PC-9 (cell line): ENCODE measurements around the gene CCT5. TPM values are rescaled to one million over a fixed set of nuclear protein-coding genes. Genes with fewer than 3 reads are reported as not detected.

Experiments used
- BruUV-seq: library from RNA; stranded (reverse); fragments of 400-500 nt; replicated peaks from 2 replicates; lab custom pipeline; 2021; lab: Mats Ljungman, UMichigan
- CTCF ChIA-PET: fragments of 300-600 bp; sonication (Branson Sonifier 250); formaldehyde crosslinking; loops from one replicate; lab custom pipeline; 2022; ENCODE audit warnings: antibody characterized with exemption; lab: Charles Lee
- POLR2A ChIA-PET: fragments of 300-600 bp; sonication (Branson Sonifier 250); formaldehyde crosslinking; loops from one replicate; lab custom pipeline; 2022; ENCODE audit warnings: antibody characterized with exemption; ENCODE audit not compliant: unreplicated experiment; lab: Charles Lee
- DNase-seq, 2 experiments: peaks; one replicate each; pipeline versions ENCODE4 v3.0.0 to v3.0.0-alpha.2; 2015 to 2022; ENCODE audit warnings: mixed read lengths in 1 of 2
- H2AFZ ChIP-seq: fragments of 200-600 bp; sonication (generic); 2 replicates; pipeline ENCODE4 v1.8.1; 2017; ENCODE audit warnings: antibody characterized with exemption
- H3F3A ChIP-seq: fragments of 200-600 bp; sonication (generic); 2 replicates; pipeline ENCODE4 v1.8.1; 2017; ENCODE audit warnings: antibody characterized with exemption, mild to moderate bottlenecking, low read depth; ENCODE audit not compliant: insufficient read depth
- H3K27ac ChIP-seq: fragments of 200-600 bp; sonication (generic); 2 replicates; pipeline ENCODE4 v1.6.1; 2016; ENCODE audit warnings: mixed run types
- H3K27me3 ChIP-seq: fragments of 200-600 bp; sonication (generic); 2 replicates; pipeline ENCODE4 v1.6.1; 2016; ENCODE audit warnings: low read depth, mixed run types; ENCODE audit not compliant: insufficient read depth
- H3K36me3 ChIP-seq: fragments of 200-600 bp; sonication (generic); 2 replicates; pipeline ENCODE4 v1.6.1; 2016; ENCODE audit warnings: low read depth, mixed run types
- H3K4me1 ChIP-seq: fragments of 200-600 bp; sonication (generic); replicated peaks from 2 replicates; pipeline ENCODE4 v1.6.1; 2016; ENCODE audit warnings: mixed run types; ENCODE audit not compliant: insufficient read depth
- H3K4me2 ChIP-seq: fragments of 200-600 bp; sonication (generic); 2 replicates; pipeline ENCODE4 v1.6.1; 2017; ENCODE audit warnings: mixed run types
- H3K4me3 ChIP-seq: fragments of 200-600 bp; sonication (generic); 2 replicates; pipeline ENCODE4 v1.6.1; 2016; ENCODE audit warnings: mixed run types
- H3K79me2 ChIP-seq: fragments of 200-600 bp; sonication (generic); 2 replicates; pipeline ENCODE4 v1.6.1; 2017; ENCODE audit warnings: low read depth, mixed run types
- H3K9me2 ChIP-seq: fragments of 200-600 bp; sonication (generic); 2 replicates; pipeline ENCODE4 v1.8.1; 2017; ENCODE audit warnings: mild to moderate bottlenecking; ENCODE audit not compliant: insufficient read depth
- H3K9me3 ChIP-seq: fragments of 200-600 bp; sonication (generic); 2 replicates; pipeline ENCODE4 v1.8.1; 2016; ENCODE audit warnings: low read depth; ENCODE audit not compliant: insufficient read depth
- H4K20me1 ChIP-seq: fragments of 200-600 bp; sonication (generic); 2 replicates; pipeline ENCODE4 v1.8.1; 2017; ENCODE audit not compliant: insufficient read depth
- EZH2 ChIP-seq: fragments of 200-600 bp; sonication (generic); IDR thresholded peaks from 2 replicates; pipeline ENCODE4 v1.8.0; 2017; ENCODE audit warnings: antibody characterized with exemption, low read depth
- intact Hi-C: fragments of 100-400 bp; cut with micrococcal nuclease; formaldehyde crosslinking; loops from one replicate; pipeline ENCODE4 v1.10.0; 2022; ENCODE audit not compliant: unreplicated experiment
- total RNA-seq: library from RNA; stranded (reverse); gene quantifications from 2 replicates; pipeline ENCODE4 v1.2.3, GENCODE V29; 2021
- TF ChIP-seq, protein P1 (sequence below): fragments of 200-600 bp; sonication (generic); conservative IDR thresholded peaks from 2 replicates; pipeline ENCODE4 v1.6.1; 2017; ENCODE audit warnings: mixed run types, antibody characterized with exemption, mild to moderate bottlenecking, moderate library complexity

CCT5 gene
- total RNA-seq, 1 experiment from 2014 or later: 831 TPM

DNA sequence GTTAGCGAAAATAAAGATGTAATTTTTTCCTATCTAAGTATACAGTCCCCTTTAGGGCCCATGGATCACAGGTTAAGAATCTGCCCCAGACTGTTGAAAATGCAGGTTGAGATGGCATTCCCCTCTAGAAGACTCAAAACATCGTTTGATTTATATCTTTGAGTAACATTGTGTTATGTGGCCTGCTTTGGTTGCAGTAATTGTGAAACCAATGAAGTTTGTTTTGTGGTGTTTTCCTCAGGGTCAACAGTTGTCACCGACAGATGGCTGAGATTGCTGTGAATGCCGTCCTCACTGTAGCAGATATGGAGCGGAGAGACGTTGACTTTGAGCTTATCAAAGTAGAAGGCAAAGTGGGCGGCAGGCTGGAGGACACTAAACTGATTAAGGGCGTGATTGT lies 7.8 kb downstream of the CCT5 start:
- Histone ChIP-seq H3K36me3 (peaks cover 93% of the 10 kb centered on the region), H3K79me2 (peaks cover 61% of the 10 kb centered on the region), H3K4me2 (no peak overlapping the region), H3K4me3 (no peak overlapping the region), H3K9me2 (no peaks in the 10 kb centered on the region), H3F3A (peaks cover 64% of the 10 kb centered on the region), H3K9me3 (no peaks in the 10 kb centered on the region), H3K27me3 (no peaks in the 10 kb centered on the region), H4K20me1 (peaks cover 82% of the 10 kb centered on the region), H3K27ac (no peak overlapping the region), H3K4me1 (no peaks in the 10 kb centered on the region), H2AFZ (no peak overlapping the region)
- BruUV-seq: no TSS peak
- intact Hi-C loops: loop anchor here (10.0 kb wide), 1 partner anchor 447 kb away; no protein-coding TSS in a partner anchor
- no peak for DNase-seq
- no peak for TF ChIP-seq EZH2
- TF ChIP-seq, protein P1, sequence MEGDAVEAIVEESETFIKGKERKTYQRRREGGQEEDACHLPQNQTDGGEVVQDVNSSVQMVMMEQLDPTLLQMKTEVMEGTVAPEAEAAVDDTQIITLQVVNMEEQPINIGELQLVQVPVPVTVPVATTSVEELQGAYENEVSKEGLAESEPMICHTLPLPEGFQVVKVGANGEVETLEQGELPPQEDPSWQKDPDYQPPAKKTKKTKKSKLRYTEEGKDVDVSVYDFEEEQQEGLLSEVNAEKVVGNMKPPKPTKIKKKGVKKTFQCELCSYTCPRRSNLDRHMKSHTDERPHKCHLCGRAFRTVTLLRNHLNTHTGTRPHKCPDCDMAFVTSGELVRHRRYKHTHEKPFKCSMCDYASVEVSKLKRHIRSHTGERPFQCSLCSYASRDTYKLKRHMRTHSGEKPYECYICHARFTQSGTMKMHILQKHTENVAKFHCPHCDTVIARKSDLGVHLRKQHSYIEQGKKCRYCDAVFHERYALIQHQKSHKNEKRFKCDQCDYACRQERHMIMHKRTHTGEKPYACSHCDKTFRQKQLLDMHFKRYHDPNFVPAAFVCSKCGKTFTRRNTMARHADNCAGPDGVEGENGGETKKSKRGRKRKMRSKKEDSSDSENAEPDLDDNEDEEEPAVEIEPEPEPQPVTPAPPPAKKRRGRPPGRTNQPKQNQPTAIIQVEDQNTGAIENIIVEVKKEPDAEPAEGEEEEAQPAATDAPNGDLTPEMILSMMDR: no peak
- CTCF ChIA-PET: no interaction called here
- POLR2A ChIA-PET: no interaction called here

DNA sequence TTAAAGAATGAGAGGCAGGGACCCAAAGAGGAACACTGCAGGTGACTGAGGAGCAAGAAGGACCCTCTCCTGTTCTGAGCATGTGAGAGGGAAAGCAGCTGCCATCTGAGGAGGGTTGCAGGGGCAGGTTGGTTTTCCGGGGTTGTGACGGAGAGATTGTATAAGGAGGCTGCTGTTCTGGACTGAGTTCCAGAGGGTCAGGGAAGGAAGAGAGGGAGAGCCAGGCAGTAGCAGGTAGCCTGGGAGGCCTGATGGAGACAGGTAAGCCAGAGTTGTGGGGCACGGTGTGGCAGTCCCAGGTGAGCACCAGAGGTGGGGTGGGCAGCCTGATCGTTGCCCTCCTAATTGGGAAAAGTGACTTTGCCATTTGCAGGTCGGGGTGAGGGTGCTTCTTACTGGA lies 9.8 kb downstream of the CCT5 start:
- TF ChIP-seq, protein P1: no peak
- no peak for TF ChIP-seq EZH2
- no peaks in the 10 kb centered on the region for H3K27me3 ChIP-seq
- peaks cover 40% of the 10 kb centered on the region for H3K79me2 ChIP-seq
- CTCF ChIA-PET: no interaction called here
- no peak for DNase-seq
- no peaks in the 10 kb centered on the region for H3K4me1 ChIP-seq
- POLR2A ChIA-PET: interaction anchor here (0.6 kb wide), 1 partner anchor 11 kb away, joined by 3 read pairs; no protein-coding TSS in a partner anchor
- H3K9me3 ChIP-seq: no peaks in the 10 kb centered on the region
- H3K27ac ChIP-seq: no peak overlapping the region
- H3K4me3 ChIP-seq: no peak overlapping the region
- no peak overlapping the region for H3K4me2 ChIP-seq
- H3K36me3 ChIP-seq: peaks cover 91% of the 10 kb centered on the region
- peaks cover 74% of the 10 kb centered on the region for H3F3A ChIP-seq
- no peak overlapping the region for H2AFZ ChIP-seq
- peaks cover 68% of the 10 kb centered on the region for H4K20me1 ChIP-seq
- intact Hi-C loops: loop anchor here (10.0 kb wide), 1 partner anchor 445 kb away; no protein-coding TSS in a partner anchor
- no TSS peak for BruUV-seq
- no peaks in the 10 kb centered on the region for H3K9me2 ChIP-seq

- H3K9me2 ChIP-seq: no peaks in the 10 kb centered on the region
- H2AFZ ChIP-seq: no peak overlapping the region
- no TSS peak for BruUV-seq
- TF ChIP-seq EZH2: no peak
- TF ChIP-seq, protein P1: no peak
- no peak for DNase-seq
- peaks cover 74% of the 10 kb centered on the region for H3F3A ChIP-seq
- H3K4me2 ChIP-seq: no peak overlapping the region
- H3K36me3 ChIP-seq: peaks cover 84% of the 10 kb centered on the region
- peaks cover 6% of the 10 kb centered on the region for H3K4me1 ChIP-seq
- CTCF ChIA-PET: no interaction called here
- intact Hi-C loops: loop anchor here (1.0 kb wide), 1 partner anchor 9 kb away; no protein-coding TSS in a partner anchor
- H3K4me3 ChIP-seq: no peak overlapping the region
- H4K20me1 ChIP-seq: peaks cover 56% of the 10 kb centered on the region
- POLR2A ChIA-PET: no interaction called here
- H3K79me2 ChIP-seq: peaks cover 29% of the 10 kb centered on the region
- no peaks in the 10 kb centered on the region for H3K9me3 ChIP-seq
- H3K27me3 ChIP-seq: no peaks in the 10 kb centered on the region
- no peak overlapping the region for H3K27ac ChIP-seq
Measured at GRCh38 chr5:10261065-10261464, 11.0 kb downstream of the CCT5 start.
